HTERT RPE-1 (cell line): ENCODE data around the gene RLN3.

Experiments used
- in situ Hi-C: fragments of 300-500 bp; cut with MboI; formaldehyde crosslinking; loops from 4 replicates; pipeline ENCODE4 v1.14.3; 2020; ENCODE audit warnings: low sequenced_read_pairs

The RLN3 gene

GRCh38 chr19:14052470-14052869, 24.5 kb downstream of the RLN3 start:
- in situ Hi-C loops, result no loop called here

GRCh38 chr19:14053032-14053431, 25.1 kb downstream of the RLN3 start:
- in situ Hi-C loops, result no loop called here

- in situ Hi-C loops, result no loop called here
These were observed 25.6 kb downstream of the RLN3 start for GRCh38 chr19:14053500-14053899.

- in situ Hi-C loops, result no loop called here
These were observed 26.2 kb downstream of the RLN3 start for GRCh38 chr19:14054099-14054498.

- in situ Hi-C loops, result no loop called here
These were observed 26.8 kb downstream of the RLN3 start for GRCh38 chr19:14054721-14055120.

GRCh38 chr19:14055396-14055795, 27.4 kb downstream of the RLN3 start:
- in situ Hi-C loops, result no loop called here

- in situ Hi-C loops, result no loop called here
These were observed 28.2 kb downstream of the RLN3 start for GRCh38 chr19:14056069-14056666.

GRCh38 chr19:14056741-14057356, 28.9 kb downstream of the RLN3 start:
- in situ Hi-C loops, result no loop called here

GRCh38 chr19:14058182-14059092, 30.5 kb downstream of the RLN3 start:
- in situ Hi-C loops, result no loop called here

GRCh38 chr19:14059093-14059480, 31.1 kb downstream of the RLN3 start:
- in situ Hi-C loops, result no loop called here

GRCh38 chr19:14059652-14060155, 31.8 kb downstream of the RLN3 start:
- in situ Hi-C loops, result no loop called here

- in situ Hi-C loops, result no loop called here
These were observed 33.3 kb downstream of the RLN3 start for GRCh38 chr19:14061081-14061749.

- in situ Hi-C loops, result no loop called here
These were observed 34.0 kb downstream of the RLN3 start, which contains the start of gene PALM3 for GRCh38 chr19:14061751-14062557. PALM3 (minus strand) TSS chr19:14062076; CDS start chr19:14061980, 96 bp downstream.

GRCh38 chr19:14062558-14062855, 34.6 kb downstream of the RLN3 start:
- in situ Hi-C loops, result no loop called here

GRCh38 chr19:14063105-14063504, 35.2 kb downstream of the RLN3 start:
- in situ Hi-C loops, result no loop called here

GRCh38 chr19:14066134-14066533, 38.2 kb downstream of the RLN3 start:
- in situ Hi-C loops, result no loop called here

- in situ Hi-C loops, result no loop called here
These were observed 42.5 kb downstream of the RLN3 start for GRCh38 chr19:14070268-14071050.

- in situ Hi-C loops, result no loop called here
These were observed 44.8 kb downstream of the RLN3 start, which contains the start of gene MISP3 for GRCh38 chr19:14072535-14073260. MISP3 (plus strand) TSS chr19:14072786; CDS start chr19:14073310, 524 bp downstream.
